Lung microvascular endothelial cell (primary cell): ENCODE measurements around the gene RFX1. TPM values are rescaled to one million over a fixed set of nuclear protein-coding genes. Genes with fewer than 3 reads are reported as not detected.

Source experiments
- DNase-seq, 2 donors: peaks; one replicate each; pipeline versions ENCODE4 v3.0.0 to v3.0.0-alpha.2; 2010; ENCODE audit warnings: low read depth in 2 of 2
- total RNA-seq: library from RNA; depleted of rRNA; stranded (reverse); fragments of >200 nt; gene quantifications from 2 replicates; pipeline ENCODE4 v1.2.1, GENCODE V29; 2014

RFX1 gene
- total RNA-seq, 1 donor from 2014 or later, result 2.2 TPM

- DNase-seq, result no peak
Observed at GRCh38 chr19:13996928-13997630, 9.0 kb downstream of the RFX1 start.

GRCh38 chr19:13995878-13996765, 10.0 kb downstream of the RFX1 start:
- DNase-seq, result no peak

- DNase-seq, result peak; percentile 42 to 74
Observed at GRCh38 chr19:13995017-13995728, 10.9 kb downstream of the RFX1 start.

DNA sequence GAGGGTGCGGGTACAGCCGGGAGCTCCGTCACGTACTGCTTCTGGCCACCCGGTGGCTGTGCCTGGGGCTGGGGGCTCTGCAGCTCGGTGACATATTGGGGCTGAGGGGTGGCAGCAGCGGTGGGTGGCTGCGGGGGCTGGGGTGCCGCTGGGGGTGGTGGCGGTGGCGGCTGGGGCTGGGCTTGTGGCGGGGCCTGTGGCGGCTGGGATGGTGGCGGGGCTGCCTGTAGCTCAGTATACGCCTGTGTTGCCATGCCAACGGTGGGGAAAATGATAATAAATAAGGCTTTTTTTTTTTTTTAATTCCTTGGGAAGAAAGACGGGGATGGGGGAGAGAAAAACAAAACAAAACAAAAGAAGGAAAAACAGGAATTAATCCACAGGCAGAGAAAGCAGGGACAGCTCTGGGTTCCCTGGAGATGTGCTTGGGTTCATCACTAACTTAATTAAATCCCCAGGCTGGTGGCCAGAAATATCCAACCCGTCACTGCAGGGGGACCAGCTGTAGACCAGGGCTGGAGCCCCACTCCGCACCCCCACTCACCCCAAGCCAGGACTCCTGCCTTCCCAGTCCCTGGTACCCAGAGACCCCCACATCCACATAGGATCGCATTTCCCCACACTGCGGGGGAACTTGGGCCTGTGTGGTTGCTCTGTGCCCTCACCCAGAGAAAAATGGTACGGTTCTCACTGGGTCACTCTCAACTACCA, 12.4 kb downstream of the RFX1 start:
- DNase-seq, result no peak

- no peak for DNase-seq
Observed at GRCh38 chr19:13992025-13992424, 14.1 kb downstream of the RFX1 start.

DNA sequence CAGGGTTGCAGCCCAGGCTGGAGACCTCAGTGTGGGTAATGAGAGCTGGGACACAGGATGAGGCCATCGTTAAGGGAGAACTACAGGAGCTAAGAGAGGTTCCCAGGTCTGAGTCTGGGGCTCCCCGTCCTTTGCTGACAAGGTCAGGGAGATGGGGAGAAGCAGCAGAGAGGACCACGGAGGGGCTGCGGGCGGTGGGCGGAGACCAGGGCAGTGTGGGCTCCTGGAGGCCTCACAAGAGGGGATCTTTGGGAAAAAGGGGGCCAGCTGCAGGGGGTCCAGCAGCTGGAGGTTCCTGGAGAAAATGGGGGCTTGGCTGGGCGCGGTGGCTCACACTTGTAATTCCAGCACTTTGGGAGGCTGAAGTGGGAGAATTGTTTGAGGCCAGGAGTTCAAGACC, 16.0 kb downstream of the RFX1 start:
- DNase-seq, result no peak

GRCh38 chr19:13989487-13989886, 16.6 kb downstream of the RFX1 start:
- no peak for DNase-seq

DNA sequence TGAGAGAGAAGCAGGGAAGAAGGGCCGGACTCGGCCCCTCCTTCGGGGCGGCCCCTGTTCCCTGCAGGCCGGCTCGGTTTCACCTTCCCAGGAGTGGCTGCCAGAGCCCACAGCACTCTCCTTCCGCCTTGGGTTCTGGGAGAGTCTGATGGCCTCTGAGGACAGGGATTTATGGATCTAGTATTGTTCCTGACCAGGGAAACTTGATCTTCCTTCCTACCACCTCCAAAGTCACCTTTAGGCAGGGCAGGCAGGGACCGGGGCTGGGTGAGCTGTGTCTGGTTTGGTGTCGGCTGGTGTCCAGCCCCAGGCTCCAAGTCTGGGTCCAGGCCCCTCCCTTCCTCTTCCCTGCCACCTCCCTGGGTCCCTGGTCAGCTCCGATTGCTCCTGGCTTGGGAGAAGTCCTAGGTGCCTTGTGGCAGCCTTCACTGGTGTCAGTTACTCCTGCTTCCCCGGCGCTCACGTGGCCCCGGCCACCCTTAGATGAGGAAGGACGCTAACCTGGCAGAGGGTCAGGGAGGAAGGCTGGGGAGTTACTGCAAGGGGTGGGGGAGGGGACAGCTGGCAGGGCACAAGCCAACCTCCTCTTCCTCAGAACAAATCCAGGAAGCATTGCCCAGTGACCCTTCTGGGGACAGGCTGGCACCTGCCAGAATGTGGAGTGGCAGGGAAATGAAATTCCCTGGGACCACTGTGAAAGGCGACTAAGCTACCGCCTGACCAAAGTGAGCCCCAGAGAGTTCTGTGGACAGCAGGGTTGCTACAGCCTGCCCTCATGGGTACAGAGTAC, 18.8 kb downstream of the RFX1 start:
- DNase-seq, result peak in 1 of 2 donors; percentile 14

GRCh38 chr19:13986348-13986904, 19.7 kb downstream of the RFX1 start:
- peak; percentile 88 to 92 for DNase-seq

- DNase-seq, result no peak
Observed at GRCh38 chr19:13985771-13986347, 20.3 kb downstream of the RFX1 start.

- no peak for DNase-seq
Observed at GRCh38 chr19:13984875-13985741, 21.0 kb downstream of the RFX1 start.

GRCh38 chr19:13984186-13984585, 21.9 kb downstream of the RFX1 start:
- DNase-seq, result no peak

- no peak for DNase-seq
Observed at GRCh38 chr19:13983213-13983889, 22.8 kb downstream of the RFX1 start.

DNA sequence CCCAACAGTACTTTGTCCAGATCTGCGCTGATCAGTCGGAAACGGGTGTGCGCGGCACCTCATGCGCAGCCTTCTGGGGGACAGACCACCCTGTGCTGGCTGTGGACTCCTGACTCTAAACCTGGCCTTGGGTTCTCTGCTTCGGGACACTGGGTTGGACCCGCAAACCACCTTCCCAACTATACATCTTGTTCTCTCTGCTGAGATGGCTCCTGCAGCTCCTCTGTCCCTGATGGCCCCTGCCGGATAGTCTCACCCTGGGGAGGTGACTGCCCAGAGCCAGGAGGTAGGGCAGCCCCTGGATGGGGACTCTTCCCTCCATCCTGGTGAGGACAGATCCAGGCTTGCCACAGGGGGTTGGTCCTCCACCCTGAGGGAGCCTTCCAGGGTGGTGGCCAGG, 23.3 kb downstream of the RFX1 start:
- no peak for DNase-seq

DNA sequence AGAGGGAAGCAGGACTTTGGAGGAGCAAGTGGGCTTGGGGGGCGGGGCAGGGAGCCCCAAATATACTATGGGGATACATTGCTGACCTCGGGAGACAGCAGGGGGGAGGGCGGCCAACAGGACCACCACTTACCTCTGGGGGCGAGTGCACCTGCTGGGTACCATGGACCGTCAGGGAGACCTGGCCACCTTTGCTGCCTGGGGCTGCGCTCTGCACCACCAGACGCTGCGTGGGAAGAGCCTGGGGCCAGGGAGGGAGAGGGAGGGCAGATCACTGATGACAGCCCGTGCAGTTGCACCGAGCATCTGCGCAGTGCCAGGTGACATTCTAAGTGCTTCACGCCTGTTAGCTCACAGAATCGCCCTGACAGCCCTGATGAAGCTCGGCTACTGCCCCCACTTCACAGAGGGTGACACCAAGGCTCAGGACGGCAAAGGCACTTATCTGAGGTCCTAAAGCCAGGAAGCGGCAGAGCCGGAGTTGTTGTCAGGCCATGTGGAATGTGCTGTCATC, 24.1 kb downstream of the RFX1 start:
- no peak for DNase-seq

GRCh38 chr19:13981467-13981866, 24.7 kb downstream of the RFX1 start:
- DNase-seq, result no peak

GRCh38 chr19:13981021-13981420, 25.1 kb downstream of the RFX1 start:
- DNase-seq, result no peak

DNA sequence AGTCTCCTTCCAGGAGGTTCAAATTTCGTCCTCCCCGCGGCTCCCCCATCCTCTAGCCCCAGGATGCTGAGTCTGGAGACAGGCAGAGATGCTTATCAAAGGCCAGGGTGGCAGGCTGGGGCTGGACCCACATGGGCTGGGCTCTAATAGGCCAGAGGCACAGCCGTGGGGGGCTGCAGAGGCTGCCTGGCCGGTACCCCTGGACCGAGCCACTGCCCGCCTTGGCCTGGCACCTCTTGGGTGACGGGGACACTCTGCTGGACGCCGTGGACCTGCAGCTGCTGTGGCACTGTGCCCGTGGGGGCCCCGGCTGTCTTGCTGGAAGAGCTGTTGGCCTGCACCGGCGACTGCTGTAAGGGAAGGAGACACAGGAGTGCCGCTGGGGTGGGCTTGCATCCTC, 25.8 kb downstream of the RFX1 start:
- DNase-seq, result no peak
